Measurements from ENCODE around the gene FGFR2.

Gene FGFR2

DNA sequence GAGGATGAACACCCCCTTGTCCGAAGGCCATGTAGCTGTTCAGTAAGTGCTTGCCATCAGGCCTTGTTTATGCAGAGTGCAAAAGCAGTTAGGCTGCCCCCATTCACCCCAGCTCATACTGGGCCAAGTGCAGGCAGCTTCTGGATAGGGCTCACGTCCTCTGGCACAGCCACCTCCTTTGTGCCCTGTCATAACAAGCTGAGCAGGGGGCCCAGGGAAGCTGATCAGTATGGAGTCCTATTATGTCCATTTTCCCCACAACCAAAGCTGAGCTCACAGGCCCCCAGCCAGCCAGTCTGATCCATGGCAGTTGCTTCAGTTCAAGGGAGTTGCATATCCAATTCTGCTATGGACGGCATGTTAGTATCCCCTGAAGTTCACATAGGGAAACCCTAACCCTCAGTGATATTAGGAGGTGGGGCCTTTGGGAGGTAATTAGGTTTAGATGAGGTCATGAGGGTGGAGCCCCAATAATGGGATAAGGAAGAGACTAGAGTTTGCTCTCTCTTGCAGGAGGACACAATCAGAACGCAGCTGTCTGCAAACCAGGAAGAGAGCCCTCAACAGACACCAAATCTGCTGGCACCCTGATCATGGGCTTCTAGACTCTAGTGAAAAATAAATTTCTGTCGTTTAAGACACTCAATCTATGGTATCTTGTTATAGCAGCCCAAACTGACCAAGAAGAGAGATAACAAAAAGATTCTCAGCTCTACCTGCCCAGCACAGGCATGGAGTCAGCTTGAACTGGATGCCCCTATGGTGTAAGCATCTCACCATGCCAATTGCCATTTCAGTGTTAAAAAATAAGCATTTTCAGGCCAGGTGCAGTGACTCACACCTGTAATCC, 155.9 kb downstream of the FGFR2 start:
- no peak for DNase-seq

DNA sequence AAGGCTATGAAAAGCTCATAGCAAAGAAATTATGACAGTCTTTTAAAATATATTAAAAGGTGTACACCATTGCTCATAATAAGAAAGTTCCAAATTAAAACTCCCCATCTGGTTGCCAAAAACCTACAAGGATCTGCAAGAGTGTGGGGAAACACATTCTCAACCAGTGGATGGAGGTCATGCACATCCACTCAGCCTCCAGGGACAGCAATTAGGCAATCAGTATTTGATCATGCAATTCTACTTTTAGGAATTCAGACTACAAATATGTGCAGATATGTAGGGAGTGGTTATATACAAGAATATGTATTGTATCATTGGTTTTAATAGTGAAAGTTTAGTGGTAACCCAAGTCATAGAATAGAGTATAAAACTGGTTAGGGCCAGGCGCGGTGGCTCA, 157.8 kb downstream of the FGFR2 start:
- DNase-seq: peak; percentile 31

DNA sequence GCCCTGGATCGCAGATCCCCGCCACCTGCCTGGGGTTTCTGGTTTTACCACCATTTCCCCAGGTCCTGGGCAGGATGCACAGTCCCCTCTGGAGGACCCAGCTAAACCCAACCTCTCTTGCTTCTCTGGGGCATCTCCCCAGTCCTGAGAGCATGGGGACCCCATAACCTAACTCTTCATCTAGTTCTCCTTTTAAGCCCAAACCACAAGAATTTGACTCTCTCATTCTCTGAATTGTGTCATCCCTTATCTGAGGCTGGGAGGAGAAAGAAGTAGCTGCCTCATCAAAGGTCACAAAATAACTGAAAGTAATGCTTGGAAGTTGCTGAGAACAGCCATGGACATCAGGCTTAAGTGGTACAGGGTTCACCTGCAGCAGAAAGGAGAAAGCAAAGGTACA, 159.9 kb downstream of the FGFR2 start:
- no peak for DNase-seq

DNA sequence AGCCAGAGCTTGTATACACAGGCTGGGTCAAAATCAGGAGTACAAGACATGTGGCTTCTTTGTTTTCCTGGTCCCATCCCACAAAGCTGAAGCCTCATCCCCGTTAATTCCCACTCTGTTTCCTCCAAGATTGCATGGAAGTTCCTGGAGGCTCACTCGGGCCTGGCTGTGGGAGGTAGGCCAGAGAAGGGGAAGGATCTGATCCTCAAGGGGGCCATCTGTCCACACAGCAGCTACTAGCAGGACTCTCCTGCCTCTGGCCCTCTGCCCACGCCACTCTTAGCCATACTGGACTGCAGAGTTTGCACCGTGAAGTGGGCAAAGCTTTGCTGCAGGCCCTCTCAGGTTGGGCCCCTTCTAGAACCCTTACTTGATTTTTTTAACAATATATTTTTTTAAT, 160.6 kb downstream of the FGFR2 start:
- peak; percentile 28 for DNase-seq

DNA sequence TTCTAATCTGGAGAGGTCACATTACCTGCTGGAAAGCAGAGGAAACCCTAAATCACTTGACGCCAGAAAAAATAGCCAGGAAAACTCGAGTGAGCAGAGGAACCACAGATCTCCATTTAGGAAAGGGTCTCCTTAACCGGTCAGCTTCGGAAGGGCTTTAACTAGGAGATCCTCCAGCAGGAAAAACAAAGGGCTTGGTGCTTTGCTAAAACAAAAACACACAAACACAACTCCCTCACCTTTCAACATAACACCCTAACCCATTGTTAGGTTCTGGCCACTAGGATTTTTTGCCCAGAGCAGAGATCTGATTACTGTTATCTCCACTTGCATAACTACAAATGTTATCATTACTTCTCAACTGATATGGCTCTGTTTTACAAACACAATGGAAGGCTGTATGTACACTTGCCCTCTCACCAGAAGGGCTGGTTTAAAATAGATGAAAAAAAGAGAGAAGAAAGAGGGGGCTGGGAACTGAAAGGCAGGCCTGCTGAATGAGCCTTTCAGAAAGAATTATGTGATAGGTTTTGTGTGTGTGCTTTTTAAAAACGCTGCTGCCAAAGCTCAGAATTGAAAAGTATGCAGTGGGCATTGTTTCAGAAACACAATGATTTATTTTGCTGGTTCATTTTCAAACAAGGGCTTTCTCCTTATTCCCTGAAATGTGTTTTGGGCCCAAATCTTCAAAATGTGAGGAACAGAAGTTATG, 161.5 kb downstream of the FGFR2 start:
- no peak for DNase-seq

DNA sequence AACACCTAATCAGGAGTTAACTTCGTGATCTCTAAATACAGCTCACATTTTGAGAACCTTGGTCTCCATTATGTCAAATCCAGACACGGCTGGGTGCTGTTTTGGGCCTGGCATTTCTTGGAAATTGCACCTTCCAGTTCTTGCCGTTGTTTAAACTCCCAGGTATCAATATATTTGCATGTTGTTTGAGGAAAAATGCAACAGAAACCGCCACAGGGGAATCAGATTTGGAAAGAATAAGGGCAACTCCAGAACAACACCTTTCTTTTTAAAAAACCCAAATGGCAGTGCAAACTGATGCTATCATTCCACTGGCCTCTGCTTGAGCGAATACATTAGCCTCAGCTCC, 162.0 kb downstream of the FGFR2 start:
- no peak for DNase-seq

DNA sequence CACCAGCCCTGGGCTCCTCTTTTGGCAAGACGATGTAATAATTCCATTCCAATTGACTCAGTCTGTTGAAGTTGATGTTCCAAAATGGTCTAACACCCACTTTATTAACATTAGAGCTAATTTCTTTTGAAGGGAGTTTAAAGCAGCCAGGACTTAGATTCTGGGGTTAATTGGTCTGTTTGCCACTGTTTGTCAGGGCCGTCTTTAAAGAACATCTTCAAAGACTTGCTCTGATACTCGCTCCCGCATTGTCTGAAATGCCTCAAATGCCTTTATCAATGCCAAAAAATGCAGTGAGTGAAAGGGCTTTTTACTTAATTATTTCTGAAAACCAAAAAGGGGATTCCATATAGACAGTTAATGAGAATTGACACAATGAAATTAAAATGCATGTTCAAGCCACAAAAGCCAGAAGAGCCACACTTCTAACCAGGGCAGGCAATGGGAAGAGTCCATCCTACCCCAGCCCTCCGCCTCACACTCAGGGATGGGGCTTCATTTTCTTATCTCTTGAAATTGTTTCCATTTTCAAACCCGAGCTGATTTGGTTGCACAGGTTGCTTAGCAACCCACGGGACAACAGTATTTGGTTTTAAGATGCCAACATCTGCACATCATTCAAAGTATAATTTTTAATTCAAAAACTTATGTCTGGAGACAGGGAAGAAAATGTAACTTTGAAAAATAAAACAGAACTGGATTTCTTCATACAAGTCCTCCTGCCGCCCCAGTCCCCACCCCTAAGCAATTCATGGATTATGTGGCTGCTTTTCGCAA, 163.0 kb downstream of the FGFR2 start:
- no peak for DNase-seq

DNA sequence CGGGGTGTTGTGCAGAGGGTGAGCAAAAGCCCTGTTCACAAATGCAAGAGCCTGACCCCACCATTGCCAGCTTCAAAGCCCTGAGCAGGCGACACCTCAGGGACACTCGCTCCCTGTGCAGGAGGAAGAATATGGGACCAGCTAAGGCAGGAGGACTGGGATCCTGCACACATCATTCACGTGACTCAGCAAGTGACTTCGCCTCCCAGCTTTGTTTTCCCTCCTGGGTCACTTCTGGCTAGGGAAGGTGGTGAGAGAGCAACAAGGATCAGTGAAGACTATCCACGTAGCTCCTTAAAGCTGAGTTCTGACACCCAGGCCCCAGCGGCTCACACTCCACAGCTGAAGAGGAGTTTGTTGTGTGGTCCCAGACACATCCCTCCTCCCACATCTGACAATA, 164.3 kb downstream of the FGFR2 start:
- DNase-seq: no peak

DNA sequence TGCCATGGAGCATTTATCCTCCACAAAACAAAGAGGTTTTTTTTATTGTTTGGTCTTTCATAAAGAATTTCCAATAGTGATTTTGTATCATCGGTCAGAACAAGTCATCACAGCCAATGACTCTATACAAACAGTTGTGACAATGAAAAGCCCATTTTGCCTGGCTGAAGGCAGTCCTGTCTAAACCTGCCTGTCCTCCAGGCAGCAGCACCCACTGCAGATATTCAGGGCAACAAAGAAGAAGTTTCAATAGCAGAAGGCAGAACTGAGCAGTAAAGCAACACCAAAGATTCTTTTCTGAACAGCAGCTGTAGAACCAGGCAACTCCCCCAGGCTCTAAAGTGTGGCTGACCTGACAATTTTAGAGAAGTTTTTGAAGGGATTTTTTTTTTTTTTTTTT, 169.4 kb downstream of the FGFR2 start:
- DNase-seq: no peak

All from fibroblast of upper back skin (primary cell).